Measurements from ENCODE around the gene C10orf71.

- TF ChIP-seq CTCF (IDR thresholded peaks at IDR 0.05; ENCODE audit: low read length) (no peak), EZH2 (optimal IDR thresholded peaks at IDR 0.05; ENCODE audit: low read depth, low read length) (no peak), EZH2phosphoT487 (IDR thresholded peaks at IDR 0.05; ENCODE audit: low read length) (no peak)
Measured at GRCh38 chr10:49351669-49352068, 52.7 kb downstream of the C10orf71 start.
